Measurements from ENCODE around the gene DGKI.

GRCh38 chr7:137891016-137891655 lies 44.4 kb upstream of the DGKI start:
- TF ChIP-seq ELF4 (CRISPR knock-in tag; IDR thresholded peaks at IDR 0.05) (no peak), POLR2A (conservative IDR thresholded peaks at IDR 0.05) (no peak)
